HL-60 (cell line): Measurements from ENCODE around the gene AKT3.

Source experiments
- DNase-seq, 2 experiments: peaks; one replicate each; pipeline ENCODE4 v3.0.0-alpha.2; 2010 to 2020; ENCODE audit warnings: low read depth in 1 of 2, low spot score in 1 of 2
- H3K27ac ChIP-seq: fragments of 250-450 bp; sonication (Bioruptor Pico); replicated peaks from 2 replicates; pipeline ENCODE4 v1.5.1; 2020; ENCODE audit warnings: mild to moderate bottlenecking, moderate library complexity
- H3K27me3 ChIP-seq: fragments of 250-450 bp; sonication (Bioruptor Pico); 2 replicates; pipeline ENCODE4 v1.5.1; 2021; ENCODE audit warnings: mild to moderate bottlenecking, moderate library complexity; ENCODE audit not compliant: insufficient read depth, poor library complexity, severe bottlenecking
- H3K4me3 ChIP-seq: replicated peaks from 2 replicates; pipeline ENCODE4 v1.5.1; 2011; ENCODE audit warnings: mild to moderate bottlenecking, control low read depth, low read length; ENCODE audit not compliant: insufficient read depth
- CTCF ChIP-seq: IDR thresholded peaks from one replicate; pipeline ENCODE4 v1.5.1; 2011; ENCODE audit warnings: low read length, control low read depth, inconsistent platforms; ENCODE audit not compliant: insufficient read depth
- GABPA ChIP-seq: IDR thresholded peaks from 2 replicates; pipeline ENCODE4 v1.6.1; 2012; ENCODE audit warnings: low read depth
- POLR2AphosphoS5 ChIP-seq: IDR thresholded peaks from 2 replicates; pipeline ENCODE4 v1.6.1; 2012; ENCODE audit warnings: low read depth
- REST ChIP-seq: IDR thresholded peaks from 2 replicates; pipeline ENCODE4 v1.6.1; 2012; ENCODE audit warnings: low read depth; ENCODE audit not compliant: insufficient replicate concordance
- SPI1 ChIP-seq: IDR thresholded peaks from 2 replicates; pipeline ENCODE4 v1.6.1; 2012; ENCODE audit warnings: low read depth, mild to moderate bottlenecking, borderline replicate concordance

The AKT3 gene

GRCh38 chr1:243719476-243719875 is 130.6 kb downstream of the AKT3 start:
- no peak for TF ChIP-seq CTCF
- no peak for TF ChIP-seq SPI1
- no peak for TF ChIP-seq GABPA
- no peak for TF ChIP-seq REST
- no peak for DNase-seq
- Histone ChIP-seq H3K27ac (no peak overlapping the region), H3K27me3 (no peaks in the 10 kb centered on the region), H3K4me3 (no peak overlapping the region)

GRCh38 chr1:243718893-243719292 is 131.2 kb downstream of the AKT3 start:
- TF ChIP-seq SPI1 = no peak
- no peak for TF ChIP-seq CTCF
- no peak for TF ChIP-seq REST
- no peak for TF ChIP-seq POLR2AphosphoS5
- no peak for TF ChIP-seq GABPA
- DNase-seq = no peak
- H3K27me3 ChIP-seq = no peaks in the 10 kb centered on the region
- no peak overlapping the region for H3K27ac ChIP-seq
- no peak overlapping the region for H3K4me3 ChIP-seq

GRCh38 chr1:243718022-243718421 is 132.0 kb downstream of the AKT3 start:
- TF ChIP-seq REST (no peak), POLR2AphosphoS5 (no peak), CTCF (no peak), SPI1 (no peak), GABPA (no peak)
- no peaks in the 10 kb centered on the region for H3K27me3 ChIP-seq
- no peak for DNase-seq
- H3K4me3 ChIP-seq = no peak overlapping the region
- no peak overlapping the region for H3K27ac ChIP-seq
